HepG2 (cell line): ENCODE data around the gene SLCO6A1. TPM values are rescaled to one million over a fixed set of nuclear protein-coding genes. Genes with fewer than 3 reads are reported as not detected.

Experiments
- GMEB1 ChIP-seq: sonication (generic); formaldehyde crosslinking; IDR thresholded peaks from 2 replicates; pipeline ENCODE4 v1.5.1; 2020; ENCODE audit warnings: missing genetic modification reagents, mild to moderate bottlenecking, borderline replicate concordance
- NCOA1 ChIP-seq: sonication (generic); formaldehyde crosslinking; IDR thresholded peaks from 2 replicates; pipeline ENCODE4 v1.9.0; 2021; ENCODE audit warnings: missing genetic modification reagents
- REXO4 ChIP-seq: sonication (generic); formaldehyde crosslinking; IDR thresholded peaks from 2 replicates; pipeline ENCODE4 v1.8.0; 2022; ENCODE audit warnings: missing genetic modification reagents, mild to moderate bottlenecking, borderline replicate concordance
- SOX5 ChIP-seq: IDR thresholded peaks from 2 replicates; pipeline ENCODE4 v1.6.1; 2016; ENCODE audit warnings: borderline replicate concordance
- SP2 ChIP-seq: sonication (generic); formaldehyde crosslinking; IDR thresholded peaks from 2 replicates; pipeline ENCODE4 v1.5.1; 2020; ENCODE audit warnings: mild to moderate bottlenecking, missing genetic modification reagents
- ZNF143 ChIP-seq: sonication (generic); formaldehyde crosslinking; IDR thresholded peaks from 2 replicates; pipeline ENCODE4 v1.4.0; 2020; ENCODE audit warnings: missing genetic modification reagents
- ZNF333 ChIP-seq: sonication (generic); formaldehyde crosslinking; IDR thresholded peaks from 2 replicates; pipeline ENCODE4 v1.4.0; 2020; ENCODE audit warnings: mild to moderate bottlenecking, missing genetic modification reagents, borderline replicate concordance
- ZNF33A ChIP-seq: sonication (generic); formaldehyde crosslinking; IDR thresholded peaks from 2 replicates; pipeline ENCODE4 v1.5.1; 2020; ENCODE audit warnings: missing genetic modification reagents, mild to moderate bottlenecking, moderate library complexity, borderline replicate concordance
- polyA plus RNA-seq, 8 experiments: library from polyadenylated mRNA; depleted of rRNA in 3 of 8; stranded (reverse) in 7 of 8; unstranded in 1 of 8; fragments of >200 nt; fragmentation: Illumina TruSeq in 4 of 8; extraction: Trizol in 4 of 8; gene quantifications; 2 replicates each; pipeline versions ENCODE4 v1.2.1 to v1.2.3, GENCODE V29; 2011 to 2016; ENCODE audit warnings: low read depth in 4 of 8, missing spikeins in 1 of 8, mixed read lengths in 1 of 8; ENCODE audit not compliant: insufficient read depth in 1 of 8
- total RNA-seq, 5 experiments: library from RNA; depleted of rRNA; stranded (reverse); fragments of >200 nt; fragmentation: Illumina TruSeq; extraction: Trizol; gene quantifications; 2 replicates each; pipeline ENCODE4 v1.2.3, GENCODE V29; 2016; ENCODE audit warnings: low read depth in 1 of 5
- TF ChIP-seq, protein P1 (sequence below): sonication (generic); formaldehyde crosslinking; IDR thresholded peaks from 2 replicates; pipeline ENCODE4 v1.4.0; 2020; ENCODE audit warnings: missing genetic modification reagents, borderline replicate concordance
- TF ChIP-seq, protein P2 (sequence below): sonication (generic); formaldehyde crosslinking; IDR thresholded peaks from 2 replicates; pipeline ENCODE4 v1.5.0; 2020; ENCODE audit warnings: missing genetic modification reagents
- TF ChIP-seq, protein P3 (sequence below): sonication (generic); IDR thresholded peaks from 2 replicates; pipeline ENCODE4 v1.6.1; 2016; ENCODE audit warnings: low read depth, borderline replicate concordance

The SLCO6A1 gene
- total and polyA plus RNA-seq, 2 of the 13 experiments (the other 11 are each of a cell fraction or from before 2014, with no cell fraction given), result 0.31 to 0.48 TPM

DNA sequence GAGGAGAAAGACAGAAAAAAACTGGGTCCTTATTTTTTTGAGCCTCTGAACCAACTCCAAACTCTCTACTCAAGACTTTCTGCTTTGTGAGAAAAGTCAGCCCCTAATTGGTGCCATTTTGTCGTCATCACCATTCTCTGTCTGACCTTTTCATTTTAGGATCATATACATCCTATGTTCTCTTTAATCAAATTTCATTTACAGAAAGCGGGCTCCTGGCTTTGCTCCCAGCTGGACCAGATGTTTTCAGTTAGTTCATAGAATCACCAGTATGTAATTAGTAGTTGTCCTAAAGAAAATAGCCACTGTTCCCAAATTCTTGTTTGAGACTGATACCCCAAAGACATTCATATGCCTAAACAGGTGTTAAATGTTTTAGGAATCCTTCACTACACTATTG lies 174.1 kb downstream of the SLCO6A1 start (continued):
- TF ChIP-seq, protein P1, sequence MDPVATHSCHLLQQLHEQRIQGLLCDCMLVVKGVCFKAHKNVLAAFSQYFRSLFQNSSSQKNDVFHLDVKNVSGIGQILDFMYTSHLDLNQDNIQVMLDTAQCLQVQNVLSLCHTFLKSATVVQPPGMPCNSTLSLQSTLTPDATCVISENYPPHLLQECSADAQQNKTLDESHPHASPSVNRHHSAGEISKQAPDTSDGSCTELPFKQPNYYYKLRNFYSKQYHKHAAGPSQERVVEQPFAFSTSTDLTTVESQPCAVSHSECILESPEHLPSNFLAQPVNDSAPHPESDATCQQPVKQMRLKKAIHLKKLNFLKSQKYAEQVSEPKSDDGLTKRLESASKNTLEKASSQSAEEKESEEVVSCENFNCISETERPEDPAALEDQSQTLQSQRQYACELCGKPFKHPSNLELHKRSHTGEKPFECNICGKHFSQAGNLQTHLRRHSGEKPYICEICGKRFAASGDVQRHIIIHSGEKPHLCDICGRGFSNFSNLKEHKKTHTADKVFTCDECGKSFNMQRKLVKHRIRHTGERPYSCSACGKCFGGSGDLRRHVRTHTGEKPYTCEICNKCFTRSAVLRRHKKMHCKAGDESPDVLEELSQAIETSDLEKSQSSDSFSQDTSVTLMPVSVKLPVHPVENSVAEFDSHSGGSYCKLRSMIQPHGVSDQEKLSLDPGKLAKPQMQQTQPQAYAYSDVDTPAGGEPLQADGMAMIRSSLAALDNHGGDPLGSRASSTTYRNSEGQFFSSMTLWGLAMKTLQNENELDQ (CRISPR knock-in tag), result no peak
- no peak for TF ChIP-seq SP2 (CRISPR knock-in tag)
- TF ChIP-seq ZNF333, result no peak
- TF ChIP-seq, protein P2, sequence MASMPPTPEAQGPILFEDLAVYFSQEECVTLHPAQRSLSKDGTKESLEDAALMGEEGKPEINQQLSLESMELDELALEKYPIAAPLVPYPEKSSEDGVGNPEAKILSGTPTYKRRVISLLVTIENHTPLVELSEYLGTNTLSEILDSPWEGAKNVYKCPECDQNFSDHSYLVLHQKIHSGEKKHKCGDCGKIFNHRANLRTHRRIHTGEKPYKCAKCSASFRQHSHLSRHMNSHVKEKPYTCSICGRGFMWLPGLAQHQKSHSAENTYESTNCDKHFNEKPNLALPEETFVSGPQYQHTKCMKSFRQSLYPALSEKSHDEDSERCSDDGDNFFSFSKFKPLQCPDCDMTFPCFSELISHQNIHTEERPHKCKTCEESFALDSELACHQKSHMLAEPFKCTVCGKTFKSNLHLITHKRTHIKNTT (CRISPR knock-in tag), result no peak
- TF ChIP-seq SOX5 (CRISPR knock-in tag), result no peak
- TF ChIP-seq, protein P3, sequence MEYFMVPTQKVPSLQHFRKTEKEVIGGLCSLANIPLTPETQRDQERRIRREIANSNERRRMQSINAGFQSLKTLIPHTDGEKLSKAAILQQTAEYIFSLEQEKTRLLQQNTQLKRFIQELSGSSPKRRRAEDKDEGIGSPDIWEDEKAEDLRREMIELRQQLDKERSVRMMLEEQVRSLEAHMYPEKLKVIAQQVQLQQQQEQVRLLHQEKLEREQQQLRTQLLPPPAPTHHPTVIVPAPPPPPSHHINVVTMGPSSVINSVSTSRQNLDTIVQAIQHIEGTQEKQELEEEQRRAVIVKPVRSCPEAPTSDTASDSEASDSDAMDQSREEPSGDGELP, result no peak
- TF ChIP-seq GMEB1 (CRISPR knock-in tag), result no peak
- TF ChIP-seq ZNF143, result no peak
- TF ChIP-seq REXO4, result no peak
- TF ChIP-seq ZNF33A (CRISPR knock-in tag), result no peak
- no peak for TF ChIP-seq NCOA1 (CRISPR knock-in tag)

Other genes with a start within 250 kb of the SLCO6A1 start
- gene SLCO4C1, start 202.7 kb downstream of the SLCO6A1 start, total RNA-seq (2016; rRNA removed; fragmentation: Illumina TruSeq; extraction: Trizol), result 7.8 and 9.6 TPM in 2 replicates
- 1.3 and 2.8 TPM in 2 replicates for gene SLCO4C1, start 202.7 kb downstream of the SLCO6A1 start, polyA plus RNA-seq (2011; rRNA removed)